T1000 (cell line): ENCODE data around the gene CCDC136.
A peak's percentile ranks its signal among the peaks of the same experiment; 100 is the strongest.

Experiments used
- DNase-seq: peaks from one replicate; lab custom pipeline; 2025; ENCODE audit warnings: mixed read lengths; lab: John Stamatoyannopoulos, UW

Gene CCDC136

GRCh38 chr7:128791121-128791971 lies at the start of gene CCDC136:
CCDC136 (plus strand) TSS chr7:128791968; CDS start chr7:128792412, 444 bp downstream.
- peak; percentile 12 for DNase-seq

GRCh38 chr7:128742206-128742605 lies 49.6 kb upstream of the CCDC136 start:
- no peak for DNase-seq

- DNase-seq, result no peak
Observed at GRCh38 chr7:128743112-128743772, 48.5 kb upstream of the CCDC136 start.

GRCh38 chr7:128744366-128744905 lies 47.3 kb upstream of the CCDC136 start:
- DNase-seq, result no peak

GRCh38 chr7:128745706-128746105 lies 46.1 kb upstream of the CCDC136 start:
- DNase-seq, result no peak

- no peak for DNase-seq
Observed at GRCh38 chr7:128747327-128748079, 44.3 kb upstream of the CCDC136 start.

GRCh38 chr7:128752251-128752650 lies 39.5 kb upstream of the CCDC136 start:
- DNase-seq, result no peak

- DNase-seq, result no peak
Observed at GRCh38 chr7:128755075-128755818, 36.5 kb upstream of the CCDC136 start.

GRCh38 chr7:128755819-128756476 lies 35.8 kb upstream of the CCDC136 start:
- DNase-seq, result no peak

- no peak for DNase-seq
Observed at GRCh38 chr7:128757203-128757602, 34.6 kb upstream of the CCDC136 start.

- DNase-seq, result no peak
Observed at GRCh38 chr7:128758553-128758952, 33.2 kb upstream of the CCDC136 start.

- no peak for DNase-seq
Observed at GRCh38 chr7:128759242-128759641, 32.5 kb upstream of the CCDC136 start.

- no peak for DNase-seq
Observed at GRCh38 chr7:128763541-128763940, 28.2 kb upstream of the CCDC136 start.

GRCh38 chr7:128767475-128768110 lies 24.2 kb upstream of the CCDC136 start:
- DNase-seq, result no peak

GRCh38 chr7:128770233-128770632 lies 21.5 kb upstream of the CCDC136 start:
- DNase-seq, result no peak

- no peak for DNase-seq
Observed at GRCh38 chr7:128773604-128774003, 18.2 kb upstream of the CCDC136 start.

- DNase-seq, result no peak
Observed at GRCh38 chr7:128774029-128774689, 17.6 kb upstream of the CCDC136 start.

GRCh38 chr7:128774921-128775320 lies 16.8 kb upstream of the CCDC136 start:
- no peak for DNase-seq

- no peak for DNase-seq
Observed at GRCh38 chr7:128775744-128776474, 15.9 kb upstream of the CCDC136 start, which contains the start of gene OPN1SW. OPN1SW (minus strand) TSS chr7:128775794; CDS start chr7:128775781, 13 bp downstream.
